GM04504 (cell line): ENCODE results near the gene MRPL17.

Source experiments
- DNase-seq: peaks from one replicate; pipeline ENCODE4 v3.0.0-alpha.2; 2012; ENCODE audit warnings: low read depth

MRPL17 gene

GRCh38 chr11:6654281-6655019, 28.7 kb downstream of the MRPL17 start:
- DNase-seq = no peak

GRCh38 chr11:6653656-6654055, 29.5 kb downstream of the MRPL17 start:
- DNase-seq = no peak

GRCh38 chr11:6653097-6653496, 30.0 kb downstream of the MRPL17 start:
- no peak for DNase-seq

GRCh38 chr11:6652182-6652581, 31.0 kb downstream of the MRPL17 start:
- DNase-seq = no peak

- no peak for DNase-seq
These were observed 32.2 kb downstream of the MRPL17 start for GRCh38 chr11:6650980-6651379.

- no peak for DNase-seq
These were observed 33.0 kb downstream of the MRPL17 start for GRCh38 chr11:6650104-6650503.

- no peak for DNase-seq
These were observed 34.6 kb downstream of the MRPL17 start for GRCh38 chr11:6648501-6648900.

GRCh38 chr11:6647836-6648235, 35.3 kb downstream of the MRPL17 start:
- DNase-seq = no peak

GRCh38 chr11:6646918-6647679, 36.0 kb downstream of the MRPL17 start:
- DNase-seq = peak; percentile 74

- peak; percentile 64 for DNase-seq
These were observed 36.6 kb downstream of the MRPL17 start for GRCh38 chr11:6646576-6646917.

GRCh38 chr11:6646071-6646470, 37.1 kb downstream of the MRPL17 start:
- DNase-seq = no peak

- DNase-seq = no peak
These were observed 40.2 kb downstream of the MRPL17 start for GRCh38 chr11:6642957-6643356.

GRCh38 chr11:6640985-6641701, 42.0 kb downstream of the MRPL17 start:
- no peak for DNase-seq

GRCh38 chr11:6640036-6640984, 42.8 kb downstream of the MRPL17 start:
- no peak for DNase-seq

- DNase-seq = no peak
These were observed 44.7 kb downstream of the MRPL17 start for GRCh38 chr11:6638429-6638828.

- peak; percentile 98 for DNase-seq
These were observed 45.3 kb downstream of the MRPL17 start for GRCh38 chr11:6637871-6638270.

GRCh38 chr11:6636480-6636879, 46.7 kb downstream of the MRPL17 start:
- no peak for DNase-seq

- DNase-seq = no peak
These were observed 47.8 kb downstream of the MRPL17 start for GRCh38 chr11:6635082-6635932.

GRCh38 chr11:6634534-6634933, 48.6 kb downstream of the MRPL17 start:
- DNase-seq = no peak

- DNase-seq = no peak
These were observed 49.4 kb downstream of the MRPL17 start for GRCh38 chr11:6633422-6634408.
